Muscle layer of colon (tissue), 2 donors: ENCODE results near the gene TUT4.

ENCODE experiments used
- H3K27ac ChIP-seq: one replicate; pipeline ENCODE4 v1.7.0; 2013; ENCODE audit warnings: low read depth, mild to moderate bottlenecking, low read length, moderate library complexity
- H3K27me3 ChIP-seq, 2 donors: one replicate each; pipeline ENCODE4 v1.7.0; 2013; ENCODE audit warnings: low read length in 2 of 2, mild to moderate bottlenecking in 2 of 2; ENCODE audit not compliant: insufficient read depth in 2 of 2, control insufficient read depth in 1 of 2
- H3K36me3 ChIP-seq: one replicate; pipeline ENCODE4 v1.7.0; 2013; ENCODE audit warnings: mild to moderate bottlenecking, low read length; ENCODE audit not compliant: insufficient read depth
- H3K4me1 ChIP-seq: one replicate; pipeline ENCODE4 v1.7.0; 2013; ENCODE audit warnings: mild to moderate bottlenecking, low read length; ENCODE audit not compliant: insufficient read depth
- H3K4me3 ChIP-seq, 2 donors: one replicate each; pipeline ENCODE4 v1.7.0; 2013; ENCODE audit warnings: low read length in 2 of 2, low read depth in 1 of 2, mild to moderate bottlenecking in 1 of 2, moderate library complexity in 1 of 2
- H3K9ac ChIP-seq: one replicate; pipeline ENCODE4 v1.7.0; 2013; ENCODE audit warnings: low read length
- H3K9me3 ChIP-seq: one replicate; pipeline ENCODE4 v1.7.0; 2013; ENCODE audit warnings: mild to moderate bottlenecking, low read length
- donor health status: abdominal sarcoma.
- donor health status: Adenocarcinoma of cecum.

Gene TUT4

DNA sequence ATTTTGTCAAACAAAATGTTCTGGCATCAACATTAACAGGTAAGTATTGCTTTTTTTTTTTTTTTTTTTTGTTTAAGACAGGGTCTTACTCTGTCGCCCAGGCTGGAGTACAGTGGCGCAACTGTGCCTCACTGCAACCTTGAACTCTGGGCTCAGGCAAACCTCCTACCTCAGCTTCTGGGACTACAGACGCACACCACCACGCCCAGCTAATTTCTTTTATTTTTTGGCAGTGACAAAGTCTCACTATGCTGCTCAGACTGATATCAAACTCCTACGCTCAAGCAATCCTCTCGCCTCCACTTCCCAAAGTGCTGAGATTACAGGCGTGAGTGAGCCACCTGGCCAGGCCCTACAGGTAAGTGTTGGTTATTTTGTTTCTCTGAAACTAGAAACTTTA lies 2.4 kb downstream of the TUT4 start:
- no peak overlapping the region for H3K4me3 ChIP-seq
- no peaks in the 10 kb centered on the region for H3K27me3 ChIP-seq
- H3K4me1 ChIP-seq, result peaks cover 11% of the 10 kb centered on the region
- no peaks in the 10 kb centered on the region for H3K9me3 ChIP-seq
- H3K27ac ChIP-seq, result no peak overlapping the region
- no peaks in the 10 kb centered on the region for H3K36me3 ChIP-seq
- no peak overlapping the region for H3K9ac ChIP-seq

DNA sequence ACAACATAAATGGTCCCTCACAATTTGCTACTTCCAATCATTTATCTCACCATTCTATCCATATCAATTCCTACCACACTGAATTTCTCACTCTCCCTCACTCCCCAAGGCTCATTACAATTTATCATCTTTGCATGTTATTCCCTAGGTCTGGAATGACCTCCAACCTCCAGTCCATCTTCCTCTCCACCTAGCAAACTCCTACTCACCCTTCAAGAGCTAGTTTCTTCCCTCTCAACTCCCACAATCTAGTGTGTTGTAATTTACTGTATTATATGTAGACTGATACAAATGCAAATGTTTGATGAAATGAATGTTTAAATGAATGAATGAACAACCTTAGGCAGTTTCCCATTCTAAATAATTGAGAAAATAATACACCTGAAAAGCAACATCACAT lies 3.6 kb downstream of the TUT4 start:
- Histone ChIP-seq H3K4me3 (no peak overlapping the region), H3K27me3 (no peaks in the 10 kb centered on the region), H3K9ac (no peak overlapping the region), H3K9me3 (no peaks in the 10 kb centered on the region), H3K36me3 (no peaks in the 10 kb centered on the region), H3K27ac (no peak overlapping the region), H3K4me1 (peaks cover 11% of the 10 kb centered on the region)

DNA sequence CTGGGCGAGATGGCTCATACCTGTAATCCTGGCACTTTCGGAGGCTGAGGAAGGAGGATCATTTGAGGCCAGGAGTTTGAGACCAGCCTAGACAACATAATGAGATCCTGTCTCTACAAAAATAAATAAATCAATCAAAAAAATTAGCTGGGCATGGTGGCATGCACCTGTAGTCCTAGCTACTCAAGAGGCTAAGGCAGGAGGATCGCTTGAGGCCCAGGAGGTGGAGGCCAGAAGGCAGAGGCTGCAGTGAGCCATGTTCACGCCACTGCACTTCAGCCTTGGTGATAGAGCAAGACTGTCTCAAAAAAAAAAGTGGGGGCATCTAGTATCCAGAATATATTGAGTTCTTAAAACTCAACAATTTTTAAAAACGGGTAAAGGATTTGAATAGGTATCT lies 6.0 kb downstream of the TUT4 start:
- no peaks in the 10 kb centered on the region for H3K27me3 ChIP-seq
- no peak overlapping the region for H3K27ac ChIP-seq
- no peak overlapping the region for H3K4me3 ChIP-seq
- no peak overlapping the region for H3K9ac ChIP-seq
- no peaks in the 10 kb centered on the region for H3K36me3 ChIP-seq
- H3K4me1 ChIP-seq, result peaks cover 6% of the 10 kb centered on the region
- H3K9me3 ChIP-seq, result peaks cover under 1% of the 10 kb centered on the region

DNA sequence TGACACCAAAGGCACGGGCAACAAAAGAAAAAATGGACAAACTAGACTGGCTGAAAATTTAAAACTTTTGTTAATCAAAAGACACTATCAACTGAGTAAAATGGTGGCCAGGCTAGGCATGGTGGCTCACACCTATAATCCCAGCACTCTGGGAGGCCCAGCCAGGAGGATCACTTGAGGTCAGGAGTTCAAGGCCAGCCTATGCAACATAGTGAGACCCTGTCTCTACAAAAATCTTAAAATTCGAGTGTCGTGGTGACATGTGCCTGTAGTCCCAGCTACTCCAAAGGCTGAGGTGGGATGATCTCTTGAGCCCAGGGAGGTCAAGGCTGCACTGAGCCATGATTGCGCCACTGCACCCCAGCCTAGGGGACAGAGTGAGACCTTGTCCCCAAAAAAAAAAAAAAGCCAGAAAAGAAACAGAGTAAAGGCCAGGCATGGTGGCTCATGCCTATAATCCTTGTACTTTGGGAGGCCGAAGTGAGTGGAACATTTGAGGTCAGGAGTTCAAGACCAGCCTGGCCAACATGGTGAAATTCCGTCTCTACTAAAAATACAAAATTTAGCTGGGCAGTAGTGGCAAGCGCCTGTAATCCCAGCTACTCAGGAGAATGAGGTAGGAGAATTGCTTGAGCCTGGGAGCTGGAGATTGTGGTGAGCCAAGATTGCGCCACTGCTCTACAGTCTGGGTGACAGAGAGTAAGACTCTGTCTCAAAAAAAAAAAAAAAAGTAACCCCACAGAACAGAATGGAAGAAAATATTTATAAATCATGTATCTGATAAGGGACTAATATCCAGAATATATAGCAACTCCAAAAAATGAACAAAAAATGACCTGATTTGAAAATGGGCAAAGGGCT lies 8.0 kb downstream of the TUT4 start:
- Histone ChIP-seq H3K27me3 (no peaks in the 10 kb centered on the region), H3K27ac (no peak overlapping the region), H3K9ac (no peak overlapping the region), H3K4me3 (no peak overlapping the region), H3K36me3 (no peaks in the 10 kb centered on the region), H3K4me1 (no peaks in the 10 kb centered on the region), H3K9me3 (peaks cover 5% of the 10 kb centered on the region)

DNA sequence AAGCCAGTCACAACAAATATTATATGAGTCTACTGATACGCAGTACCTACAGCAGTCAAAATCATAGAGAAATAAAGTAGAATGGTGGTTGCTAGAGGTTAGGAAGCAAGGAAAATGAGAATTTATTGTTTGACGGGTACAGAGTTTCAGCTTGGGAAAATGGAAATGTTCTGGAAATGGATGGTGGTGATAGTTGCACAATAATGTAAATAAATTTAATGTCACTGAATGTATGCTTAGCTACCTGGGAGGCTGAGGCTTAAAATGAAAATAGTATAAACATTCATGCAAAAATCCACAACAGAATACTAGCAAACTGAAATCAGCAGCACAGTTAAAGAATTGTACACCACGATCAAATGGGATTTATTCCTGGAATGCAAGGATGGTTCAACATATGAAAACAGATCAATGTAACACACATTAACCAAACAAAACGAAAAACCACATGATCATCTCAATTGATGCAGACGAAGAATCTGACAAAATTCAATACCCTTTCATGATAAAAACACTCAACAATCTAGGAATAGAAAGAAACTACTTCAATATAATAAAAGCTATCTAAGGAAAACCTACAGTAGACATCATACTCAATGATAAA lies 10.7 kb downstream of the TUT4 start:
- Histone ChIP-seq H3K9ac (no peak overlapping the region), H3K36me3 (no peaks in the 10 kb centered on the region), H3K27me3 (no peaks in the 10 kb centered on the region), H3K4me1 (no peaks in the 10 kb centered on the region), H3K9me3 (peaks cover 5% of the 10 kb centered on the region), H3K4me3 (no peak overlapping the region), H3K27ac (no peak overlapping the region)

DNA sequence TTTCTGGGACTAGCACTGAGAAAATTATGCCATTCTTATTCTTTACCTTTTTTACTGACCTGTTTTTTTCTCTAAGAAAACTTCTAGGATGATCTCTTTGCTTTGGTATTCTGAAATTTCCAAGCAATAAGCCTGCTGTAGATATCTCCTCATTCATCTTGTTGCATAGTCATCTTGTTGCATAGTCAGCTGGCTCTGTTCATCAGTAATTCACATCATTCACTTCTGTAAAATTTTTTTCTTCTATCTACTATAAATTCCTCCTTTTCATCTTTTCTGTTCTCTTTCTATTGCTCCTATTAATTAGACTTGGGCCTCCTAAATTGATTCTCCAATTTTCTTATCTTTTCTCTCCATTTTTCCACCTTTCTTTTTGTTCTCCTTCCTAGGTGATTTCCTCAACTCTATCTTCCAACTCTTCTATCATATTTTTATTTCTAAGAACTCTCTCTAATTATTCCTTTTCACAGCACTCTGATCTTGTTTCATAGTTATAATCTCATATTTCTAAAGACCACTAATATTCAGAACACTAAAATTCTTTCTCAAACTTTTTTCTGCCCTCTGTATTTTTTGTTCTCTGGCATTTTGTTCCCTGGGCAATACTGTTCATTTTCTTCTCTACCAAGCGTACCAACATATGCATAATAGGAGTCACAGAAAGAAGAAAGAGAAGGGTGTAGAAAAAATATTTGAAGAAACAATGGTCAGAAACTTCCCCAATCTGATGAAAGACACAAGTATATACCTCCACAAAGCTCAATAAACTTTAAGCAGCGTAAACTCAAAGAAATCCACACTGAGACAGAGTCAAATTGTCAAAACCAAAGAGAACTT lies 17.7 kb downstream of the TUT4 start:
- no peak overlapping the region for H3K4me3 ChIP-seq

DNA sequence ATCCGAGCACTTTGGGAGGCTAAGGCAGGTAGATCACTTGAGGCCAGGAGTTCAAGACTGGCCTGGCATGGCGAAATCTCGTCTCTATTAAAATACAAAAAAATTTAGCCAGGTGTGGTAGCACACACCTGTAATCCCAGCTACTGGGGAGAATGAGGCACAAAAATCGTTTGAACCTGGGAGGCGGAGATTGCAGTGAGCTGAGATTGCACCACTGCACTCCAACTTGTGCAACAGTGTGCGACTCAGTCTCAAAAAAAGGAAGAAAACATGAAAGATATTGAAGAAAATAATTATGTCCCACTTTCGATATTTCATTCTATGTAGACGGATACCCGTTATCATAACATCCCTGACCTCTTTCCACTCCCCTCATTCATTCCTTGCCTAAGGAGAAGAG lies 19.2 kb downstream of the TUT4 start:
- H3K9me3 ChIP-seq, result no peaks in the 10 kb centered on the region

More for the DNA sequence above, 17.7 kb downstream of the TUT4 start:
- Histone ChIP-seq H3K27me3 (no peaks in the 10 kb centered on the region), H3K27ac (no peak overlapping the region), H3K9me3 (no peaks in the 10 kb centered on the region), H3K4me1 (no peaks in the 10 kb centered on the region), H3K9ac (no peak overlapping the region), H3K36me3 (no peaks in the 10 kb centered on the region)

DNA sequence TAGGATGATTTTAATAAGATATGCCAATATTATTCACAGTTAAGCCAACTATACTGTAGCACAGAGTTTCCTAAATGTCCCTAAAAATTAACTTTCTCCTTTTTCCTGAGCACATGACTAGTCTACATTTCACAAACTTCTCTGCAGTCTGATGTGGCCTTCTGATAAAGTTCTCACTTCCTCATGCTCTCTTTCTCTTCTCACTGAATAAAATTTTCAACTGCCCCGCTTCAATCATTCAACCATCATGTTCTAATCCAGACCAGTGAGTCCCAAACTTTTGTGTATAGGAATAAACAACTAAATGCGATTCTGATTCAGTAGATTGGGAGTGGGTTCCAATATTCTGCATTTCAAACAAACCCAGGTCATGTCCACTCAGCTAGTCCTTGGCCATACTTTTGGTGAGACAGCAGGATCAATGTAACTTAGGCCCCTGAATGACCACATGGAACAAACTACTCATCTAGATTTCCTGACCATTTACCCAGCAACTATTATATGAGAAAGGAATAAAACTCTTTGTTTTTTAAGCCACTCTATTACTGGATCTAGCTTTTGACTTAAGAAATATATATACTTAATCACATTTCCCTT lies 20.1 kb downstream of the TUT4 start:
- Histone ChIP-seq H3K36me3 (peaks cover under 1% of the 10 kb centered on the region), H3K27me3 (no peaks in the 10 kb centered on the region), H3K4me1 (no peaks in the 10 kb centered on the region), H3K9me3 (no peaks in the 10 kb centered on the region), H3K27ac (no peak overlapping the region), H3K9ac (no peak overlapping the region), H3K4me3 (no peak overlapping the region)

More for the DNA sequence above, 19.2 kb downstream of the TUT4 start:
- H3K27ac ChIP-seq, result no peak overlapping the region
- no peak overlapping the region for H3K4me3 ChIP-seq
- no peaks in the 10 kb centered on the region for H3K4me1 ChIP-seq
- H3K27me3 ChIP-seq, result no peaks in the 10 kb centered on the region
- no peak overlapping the region for H3K9ac ChIP-seq
- H3K36me3 ChIP-seq, result no peaks in the 10 kb centered on the region

DNA sequence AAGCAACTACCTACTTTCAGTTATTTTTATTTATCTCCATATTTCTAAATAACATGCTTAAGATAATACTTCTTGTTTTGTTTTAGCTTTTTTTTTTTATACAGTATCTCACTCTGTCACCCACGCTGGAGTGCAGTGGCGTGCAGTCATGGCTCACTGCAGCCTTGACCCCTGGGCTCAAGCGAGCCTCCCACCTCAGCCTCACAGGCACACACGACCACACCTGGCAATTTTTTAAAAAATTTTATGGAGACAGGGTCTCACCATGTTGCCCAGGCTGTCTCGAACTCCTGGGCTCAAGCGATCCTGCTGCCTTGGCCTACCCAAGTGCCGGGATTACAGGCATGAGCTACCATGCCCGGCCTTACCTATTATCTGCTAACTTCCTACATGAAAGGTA lies 20.6 kb downstream of the TUT4 start:
- Histone ChIP-seq H3K27me3 (no peaks in the 10 kb centered on the region), H3K27ac (no peak overlapping the region), H3K36me3 (peaks cover 5% of the 10 kb centered on the region), H3K4me3 (no peak overlapping the region), H3K9me3 (no peaks in the 10 kb centered on the region), H3K9ac (no peak overlapping the region), H3K4me1 (no peaks in the 10 kb centered on the region)

DNA sequence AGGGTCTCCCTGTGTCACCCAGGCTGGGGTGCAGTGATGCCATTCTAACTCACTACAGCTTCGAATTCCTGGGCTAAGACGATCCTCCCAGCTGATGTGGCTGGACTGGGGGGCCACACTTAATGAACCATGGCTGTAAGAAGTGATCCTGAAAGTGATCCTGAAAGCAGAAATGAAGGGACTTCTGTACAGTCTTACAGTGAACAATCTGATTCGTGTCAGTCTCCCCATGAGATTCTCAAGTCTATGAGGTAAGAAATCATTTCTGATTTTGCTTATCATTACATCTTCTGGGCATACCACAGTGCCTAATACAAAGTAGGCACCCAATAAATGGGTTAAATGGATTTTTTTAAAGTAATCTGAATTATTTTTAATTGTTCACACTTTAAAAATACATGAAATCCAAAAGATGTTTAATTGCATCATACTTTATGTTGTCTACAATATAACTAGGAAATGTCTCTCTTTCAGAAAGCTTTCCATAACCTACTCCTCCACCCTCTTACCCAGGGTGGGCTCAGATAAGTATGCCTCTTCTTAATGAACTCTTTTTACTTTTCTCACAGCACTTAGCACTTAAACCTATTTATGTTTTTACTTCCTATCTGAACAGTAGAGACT lies 21.5 kb downstream of the TUT4 start:
- H3K4me1 ChIP-seq, result no peaks in the 10 kb centered on the region
- no peak overlapping the region for H3K4me3 ChIP-seq
- no peak overlapping the region for H3K27ac ChIP-seq
- no peaks in the 10 kb centered on the region for H3K27me3 ChIP-seq
- no peak overlapping the region for H3K9ac ChIP-seq
- H3K9me3 ChIP-seq, result no peaks in the 10 kb centered on the region
- H3K36me3 ChIP-seq, result peaks cover 5% of the 10 kb centered on the region
